NB4 (cell line): ENCODE results near the gene FLT1.

ENCODE experiments used
- DNase-seq: peaks from one replicate; pipeline ENCODE4 v3.0.0; 2010; ENCODE audit warnings: low read depth
- H3K4me3 ChIP-seq: one replicate; pipeline ENCODE4 v1.5.1; 2011; ENCODE audit warnings: mild to moderate bottlenecking, low read depth, low read length, moderate library complexity
- MYC ChIP-seq: IDR thresholded peaks from 2 replicates; pipeline ENCODE4 v1.6.1; 2011; ENCODE audit warnings: low read depth, low read length
- POLR2A ChIP-seq: IDR thresholded peaks from 2 replicates; pipeline ENCODE4 v1.6.1; 2011; ENCODE audit warnings: mild to moderate bottlenecking; ENCODE audit not compliant: insufficient read length; ENCODE audit errors: extremely low read depth
- TF ChIP-seq, protein P1 (sequence below): IDR thresholded peaks from one replicate; pipeline ENCODE4 v1.5.1; 2012; ENCODE audit warnings: low read depth, low read length
- TF ChIP-seq, protein P2 (sequence below): IDR thresholded peaks from 2 replicates; pipeline ENCODE4 v1.6.1; 2011; ENCODE audit warnings: low read depth, low read length

The FLT1 gene

DNA sequence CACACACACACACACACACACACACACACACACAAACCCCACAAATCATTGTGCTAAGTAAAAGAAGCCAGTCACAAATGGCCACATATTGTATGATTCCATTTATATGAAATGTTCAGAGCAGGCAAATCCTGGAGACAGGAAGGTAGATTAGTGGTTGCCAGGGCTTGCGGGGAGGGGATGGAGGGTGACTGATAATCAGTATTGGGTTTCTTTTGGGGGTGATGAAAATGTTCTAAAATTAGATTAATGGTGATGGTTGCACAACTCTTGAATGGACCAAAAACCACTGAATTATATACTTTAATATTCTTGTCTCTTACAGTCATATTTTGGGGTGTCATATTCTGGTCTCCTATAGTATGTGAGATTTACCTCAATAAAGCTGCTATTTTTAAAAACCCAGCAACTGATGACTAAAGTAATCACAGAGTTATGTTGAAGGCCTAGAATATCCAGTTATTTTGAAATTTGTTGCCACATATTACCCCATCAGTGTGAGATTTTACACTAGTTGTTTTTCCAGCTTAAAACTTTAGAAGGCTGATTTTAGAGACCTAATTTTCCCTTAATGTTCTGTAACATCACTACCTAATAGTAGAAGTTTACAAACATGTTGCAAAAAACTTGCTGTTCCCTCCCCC, 20.3 kb downstream of the FLT1 start:
- no peak overlapping the region for H3K4me3 ChIP-seq
- DNase-seq: no peak
- TF ChIP-seq, protein P1, sequence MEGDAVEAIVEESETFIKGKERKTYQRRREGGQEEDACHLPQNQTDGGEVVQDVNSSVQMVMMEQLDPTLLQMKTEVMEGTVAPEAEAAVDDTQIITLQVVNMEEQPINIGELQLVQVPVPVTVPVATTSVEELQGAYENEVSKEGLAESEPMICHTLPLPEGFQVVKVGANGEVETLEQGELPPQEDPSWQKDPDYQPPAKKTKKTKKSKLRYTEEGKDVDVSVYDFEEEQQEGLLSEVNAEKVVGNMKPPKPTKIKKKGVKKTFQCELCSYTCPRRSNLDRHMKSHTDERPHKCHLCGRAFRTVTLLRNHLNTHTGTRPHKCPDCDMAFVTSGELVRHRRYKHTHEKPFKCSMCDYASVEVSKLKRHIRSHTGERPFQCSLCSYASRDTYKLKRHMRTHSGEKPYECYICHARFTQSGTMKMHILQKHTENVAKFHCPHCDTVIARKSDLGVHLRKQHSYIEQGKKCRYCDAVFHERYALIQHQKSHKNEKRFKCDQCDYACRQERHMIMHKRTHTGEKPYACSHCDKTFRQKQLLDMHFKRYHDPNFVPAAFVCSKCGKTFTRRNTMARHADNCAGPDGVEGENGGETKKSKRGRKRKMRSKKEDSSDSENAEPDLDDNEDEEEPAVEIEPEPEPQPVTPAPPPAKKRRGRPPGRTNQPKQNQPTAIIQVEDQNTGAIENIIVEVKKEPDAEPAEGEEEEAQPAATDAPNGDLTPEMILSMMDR: no peak
- TF ChIP-seq MYC (no peak), POLR2A (no peak)
- TF ChIP-seq, protein P2, sequence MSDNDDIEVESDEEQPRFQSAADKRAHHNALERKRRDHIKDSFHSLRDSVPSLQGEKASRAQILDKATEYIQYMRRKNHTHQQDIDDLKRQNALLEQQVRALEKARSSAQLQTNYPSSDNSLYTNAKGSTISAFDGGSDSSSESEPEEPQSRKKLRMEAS: no peak

DNA sequence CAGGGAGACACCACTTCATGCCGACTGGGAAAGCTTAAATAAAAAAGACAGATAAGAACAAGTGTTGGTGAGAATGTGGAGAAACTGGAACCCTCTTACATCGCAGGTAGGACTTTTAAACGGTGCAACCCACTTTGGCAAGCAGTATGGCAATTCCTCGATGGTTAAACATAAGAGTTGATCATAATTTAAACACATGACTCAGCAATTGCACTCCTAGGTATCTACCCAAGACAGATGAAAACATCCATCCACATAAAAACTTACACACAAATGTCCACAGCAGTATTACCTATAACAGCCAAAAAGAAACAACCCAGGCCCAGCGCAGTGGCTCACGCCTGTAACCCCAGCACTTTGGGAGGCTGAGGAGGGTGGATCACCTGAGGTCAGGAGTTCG, 21.9 kb downstream of the FLT1 start:
- TF ChIP-seq, protein P1: no peak
- TF ChIP-seq POLR2A (no peak), MYC (no peak)
- TF ChIP-seq, protein P2: no peak
- no peak for DNase-seq
- H3K4me3 ChIP-seq: no peak overlapping the region

DNA sequence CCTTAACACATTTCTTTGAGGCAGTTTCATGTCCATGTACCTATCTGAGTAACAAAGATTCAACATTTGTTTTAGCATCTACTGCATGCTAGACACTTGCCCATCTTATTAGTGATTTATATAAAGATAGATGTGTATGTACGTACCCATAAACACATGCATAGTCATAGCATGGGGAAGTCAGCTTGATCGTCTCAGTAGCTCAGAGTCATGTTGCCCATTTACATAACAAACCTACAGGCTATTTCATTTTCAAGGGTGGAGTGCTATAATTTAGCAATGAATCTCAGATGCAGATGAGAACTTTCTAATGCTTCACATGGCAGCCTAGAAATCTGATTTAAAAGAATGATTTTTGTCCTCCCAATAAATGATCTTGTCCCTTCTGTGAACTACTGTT, 23.5 kb downstream of the FLT1 start:
- DNase-seq: no peak
- H3K4me3 ChIP-seq: no peak overlapping the region
- TF ChIP-seq POLR2A: no peak
- no peak for TF ChIP-seq MYC
- TF ChIP-seq, protein P2: no peak
- TF ChIP-seq, protein P1: no peak

DNA sequence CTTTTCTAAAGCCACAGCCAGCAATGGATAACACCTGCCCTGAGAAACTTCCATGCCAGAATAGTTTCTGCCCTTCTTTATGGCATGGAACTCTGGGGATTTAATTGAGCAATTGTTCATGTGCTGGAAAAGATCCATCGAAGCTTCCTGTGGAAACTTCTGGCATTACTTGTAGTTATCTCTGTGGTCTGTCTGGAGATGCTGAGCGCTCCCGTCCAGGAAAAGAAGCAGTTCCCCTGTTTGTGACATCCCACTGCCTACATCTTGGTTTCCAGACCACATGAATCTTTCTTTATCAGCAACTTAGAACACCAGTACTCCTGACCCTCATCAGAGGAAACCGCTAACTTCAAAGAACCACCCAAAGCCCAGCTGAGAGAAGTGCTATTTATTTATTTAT, 24.6 kb downstream of the FLT1 start:
- TF ChIP-seq POLR2A: no peak
- no peak for TF ChIP-seq MYC
- TF ChIP-seq, protein P1: no peak
- TF ChIP-seq, protein P2: no peak
- no peak for DNase-seq
- no peak overlapping the region for H3K4me3 ChIP-seq

DNA sequence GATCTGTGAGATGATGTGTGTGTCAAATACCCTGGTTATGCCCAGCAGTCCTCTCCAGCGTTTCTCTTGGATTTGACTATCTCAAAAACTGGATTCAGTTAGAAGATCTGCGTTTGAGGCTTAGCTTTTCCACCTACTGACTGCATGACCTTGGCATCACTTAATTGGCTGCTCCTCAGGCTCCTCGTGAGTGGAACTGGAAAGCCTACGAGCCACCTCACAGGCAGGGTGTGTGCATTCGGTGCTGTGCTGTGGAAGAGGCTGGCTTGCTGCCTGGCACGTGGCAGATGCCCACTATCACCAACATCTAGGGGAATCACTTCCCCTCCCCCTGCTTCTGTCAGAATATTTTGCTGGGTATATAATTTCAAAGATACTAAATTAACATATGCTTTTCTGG, 25.6 kb downstream of the FLT1 start:
- H3K4me3 ChIP-seq: no peak overlapping the region
- TF ChIP-seq MYC (no peak), POLR2A (no peak)
- TF ChIP-seq, protein P1: no peak
- TF ChIP-seq, protein P2: no peak

More for the DNA sequence above, 25.6 kb downstream of the FLT1 start:
- no peak for DNase-seq
